Measurements from ENCODE around the gene SHISA7. TPM values are rescaled to one million over a fixed set of nuclear protein-coding genes. Genes with fewer than 3 reads are reported as not detected.

The SHISA7 gene
- total RNA-seq, 1 experiment from 2014 or later, result not detected

DNA sequence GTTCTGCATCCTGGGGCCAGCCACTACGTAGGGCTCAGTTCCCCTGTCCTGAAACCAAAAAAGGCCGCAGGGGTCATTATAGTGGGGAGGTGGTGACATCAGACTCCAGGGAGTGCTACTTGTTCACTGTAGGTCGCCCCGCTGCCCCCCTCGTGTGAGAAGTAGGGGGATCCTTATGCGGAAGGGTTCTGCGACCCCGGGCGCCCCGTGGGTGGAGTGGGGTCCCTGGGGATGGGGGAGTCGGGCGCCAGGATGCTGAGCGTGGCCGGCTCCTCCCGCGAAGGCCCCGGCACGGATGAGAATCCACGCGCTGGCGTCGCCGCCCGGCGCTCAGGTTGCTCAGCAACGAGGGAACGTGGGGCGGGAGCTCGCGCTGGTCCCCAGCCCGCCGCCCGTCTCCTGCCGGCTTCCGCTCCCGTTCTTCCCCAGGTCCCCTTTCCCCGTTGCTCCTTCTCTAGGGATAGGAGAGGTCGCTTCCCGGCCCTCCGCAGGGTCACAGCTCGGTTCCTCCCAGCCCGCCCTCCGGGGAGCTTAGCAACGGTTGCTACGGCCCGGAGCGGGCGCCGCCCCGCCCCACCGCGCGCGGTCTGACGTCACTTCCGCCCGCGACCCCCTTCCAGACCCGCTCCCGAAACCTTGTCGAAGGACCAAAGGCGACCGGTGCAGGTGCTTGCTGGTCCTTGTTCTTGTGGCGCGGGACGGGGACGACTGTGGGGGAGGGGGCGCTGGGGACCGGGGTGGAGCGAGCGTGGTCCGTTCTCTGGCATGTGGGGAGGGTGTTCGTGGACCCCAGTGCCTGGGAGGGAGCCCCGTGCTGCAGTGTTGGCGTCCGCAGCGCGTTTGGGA is 41.7 kb upstream of the SHISA7 start, which contains the start of gene NAT14:
TSS of gene NAT14 (plus strand) at position 596 of the 846 bp plus-strand sequence. CDS start 521 bp downstream, outside the sequence.
- H3K4me3 ChIP-seq, result peak within 1 kb of the TSS; percentile 73
- peak; percentile 77 to 80 for DNase-seq
- H3K4me1 ChIP-seq, result peaks cover 30% of the 10 kb centered on the region
- no peaks in the 10 kb centered on the region for H3K9me3 ChIP-seq (replicated peaks)
- H3K36me3 ChIP-seq, result no peaks in the 10 kb centered on the region
- H3K27ac ChIP-seq, result peak within 1 kb of the TSS; percentile 37; the same call in 1 of the 2 replicates
- H3K27me3 ChIP-seq, result no peaks in the 10 kb centered on the region

DNA sequence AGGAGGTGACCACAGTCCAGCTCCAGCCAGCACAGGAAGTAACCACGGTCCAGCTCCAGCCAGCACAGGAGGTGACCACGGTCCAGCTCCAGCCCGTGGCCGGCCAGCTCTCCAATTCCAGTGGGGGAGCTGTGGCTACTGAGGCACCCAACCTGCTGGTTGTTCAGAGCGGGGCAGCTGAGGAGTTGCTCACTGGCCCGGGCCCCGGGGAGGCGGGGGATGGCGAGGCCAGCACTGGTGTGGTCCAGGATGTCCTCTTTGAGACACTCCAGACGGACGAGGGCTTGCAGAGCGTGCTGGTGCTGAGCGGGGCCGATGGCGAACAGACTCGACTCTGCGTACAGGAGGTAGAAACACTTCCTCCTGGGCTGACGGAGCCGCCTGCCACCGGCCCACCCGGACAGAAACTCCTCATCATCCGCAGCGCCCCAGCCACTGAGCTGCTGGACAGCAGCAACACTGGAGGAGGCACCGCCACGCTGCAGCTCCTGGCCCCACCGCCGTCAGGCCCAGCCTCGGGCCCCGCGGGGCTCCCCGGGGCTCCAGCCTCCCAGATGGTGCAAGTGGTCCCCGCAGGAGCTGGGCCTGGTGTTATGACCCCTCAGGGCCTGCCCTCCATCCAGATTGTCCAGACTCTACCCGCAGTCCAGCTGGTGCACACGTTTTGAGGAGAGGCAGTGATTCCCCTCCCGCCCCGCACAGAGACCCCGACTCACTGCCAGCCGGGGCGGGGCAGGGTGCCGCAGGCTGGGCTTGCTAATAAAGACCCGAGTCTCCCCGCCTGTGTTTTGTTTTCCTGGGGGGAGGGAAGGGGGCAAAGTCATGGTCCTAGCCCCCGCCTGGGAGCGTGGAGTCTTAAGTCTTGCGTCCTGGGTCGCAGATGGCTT is 40.8 kb upstream of the SHISA7 start:
- no peaks in the 10 kb centered on the region for H3K27me3 ChIP-seq
- H3K4me3 ChIP-seq, result peak overlapping the region; percentile 73
- no peaks in the 10 kb centered on the region for H3K36me3 ChIP-seq
- H3K4me1 ChIP-seq, result peaks cover 26% of the 10 kb centered on the region
- no peaks in the 10 kb centered on the region for H3K9me3 ChIP-seq (replicated peaks)
- H3K27ac ChIP-seq, result no peak overlapping the region
- no peak for DNase-seq

- Histone ChIP-seq H3K27me3 (no peaks in the 10 kb centered on the region), H3K9me3 (replicated peaks) (no peaks in the 10 kb centered on the region), H3K4me3 (no peak overlapping the region), H3K27ac (no peak overlapping the region), H3K36me3 (no peaks in the 10 kb centered on the region), H3K4me1 (peaks cover 24% of the 10 kb centered on the region)
- no peak for DNase-seq
These were observed 40.0 kb upstream of the SHISA7 start for GRCh38 chr19:55482967-55483705.

DNA sequence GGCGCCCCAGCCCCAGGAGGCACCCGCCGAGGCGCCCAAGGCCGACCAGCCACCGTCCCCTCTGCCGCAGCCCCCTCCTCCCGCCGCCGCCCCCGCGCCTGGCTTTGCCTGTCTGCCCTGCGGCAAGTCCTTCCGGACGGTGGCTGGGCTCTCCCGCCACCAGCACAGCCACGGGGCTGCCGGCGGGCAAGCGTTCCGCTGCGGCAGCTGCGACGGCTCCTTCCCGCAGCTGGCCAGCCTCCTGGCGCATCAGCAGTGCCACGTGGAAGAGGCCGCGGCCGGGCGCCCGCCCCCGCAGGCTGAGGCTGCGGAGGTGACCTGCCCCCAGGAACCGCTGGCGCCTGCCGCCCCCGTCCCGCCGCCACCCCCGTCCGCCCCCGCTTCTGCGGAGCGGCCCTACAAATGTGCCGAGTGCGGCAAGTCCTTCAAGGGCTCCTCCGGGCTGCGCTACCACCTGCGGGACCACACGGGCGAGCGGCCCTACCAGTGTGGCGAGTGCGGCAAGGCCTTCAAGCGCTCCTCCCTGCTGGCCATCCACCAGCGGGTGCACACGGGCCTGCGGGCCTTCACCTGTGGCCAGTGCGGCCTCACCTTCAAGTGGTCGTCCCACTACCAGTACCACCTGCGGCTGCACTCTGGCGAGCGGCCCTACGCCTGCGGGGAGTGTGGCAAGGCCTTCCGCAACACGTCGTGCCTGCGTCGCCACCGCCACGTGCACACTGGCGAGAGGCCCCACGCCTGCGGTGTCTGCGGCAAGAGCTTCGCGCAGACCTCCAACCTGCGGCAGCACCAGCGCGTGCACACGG is 39.3 kb upstream of the SHISA7 start:
- DNase-seq, result no peak
- H3K4me3 ChIP-seq, result no peak overlapping the region
- H3K27me3 ChIP-seq, result no peaks in the 10 kb centered on the region
- H3K4me1 ChIP-seq, result peaks cover 21% of the 10 kb centered on the region
- no peak overlapping the region for H3K27ac ChIP-seq
- no peaks in the 10 kb centered on the region for H3K9me3 ChIP-seq (replicated peaks)
- H3K36me3 ChIP-seq, result no peaks in the 10 kb centered on the region

- Histone ChIP-seq H3K4me1 (peaks cover 16% of the 10 kb centered on the region), H3K9me3 (replicated peaks) (no peaks in the 10 kb centered on the region), H3K36me3 (no peaks in the 10 kb centered on the region), H3K27ac (no peak overlapping the region), H3K27me3 (no peaks in the 10 kb centered on the region), H3K4me3 (no peak overlapping the region)
- no peak for DNase-seq
These were observed 38.7 kb upstream of the SHISA7 start for GRCh38 chr19:55481794-55482155.

GRCh38 chr19:55481148-55481793 is 38.2 kb upstream of the SHISA7 start:
- H3K36me3 ChIP-seq, result no peaks in the 10 kb centered on the region
- H3K27me3 ChIP-seq, result no peaks in the 10 kb centered on the region
- H3K4me1 ChIP-seq, result peaks cover 13% of the 10 kb centered on the region
- no peak for DNase-seq
- no peak overlapping the region for H3K27ac ChIP-seq
- H3K4me3 ChIP-seq, result no peak overlapping the region
- no peaks in the 10 kb centered on the region for H3K9me3 ChIP-seq (replicated peaks)

- Histone ChIP-seq H3K4me3 (no peak overlapping the region), H3K9me3 (replicated peaks) (no peaks in the 10 kb centered on the region), H3K4me1 (peaks cover 14% of the 10 kb centered on the region), H3K36me3 (no peaks in the 10 kb centered on the region), H3K27ac (no peak overlapping the region), H3K27me3 (no peaks in the 10 kb centered on the region)
- no peak for DNase-seq
These were observed 36.5 kb upstream of the SHISA7 start for GRCh38 chr19:55479451-55480230.

GRCh38 chr19:55479045-55479444 is 35.9 kb upstream of the SHISA7 start:
- Histone ChIP-seq H3K36me3 (no peaks in the 10 kb centered on the region), H3K4me3 (no peak overlapping the region), H3K27me3 (no peaks in the 10 kb centered on the region), H3K27ac (no peak overlapping the region), H3K9me3 (replicated peaks) (no peaks in the 10 kb centered on the region), H3K4me1 (peaks cover 16% of the 10 kb centered on the region)
- no peak for DNase-seq

GRCh38 chr19:55478364-55478763 is 35.3 kb upstream of the SHISA7 start:
- Histone ChIP-seq H3K9me3 (replicated peaks) (no peaks in the 10 kb centered on the region), H3K27ac (no peak overlapping the region), H3K27me3 (no peaks in the 10 kb centered on the region), H3K4me3 (no peak overlapping the region), H3K4me1 (peaks cover 23% of the 10 kb centered on the region), H3K36me3 (no peaks in the 10 kb centered on the region)
- DNase-seq, result no peak

- DNase-seq, result no peak
- Histone ChIP-seq H3K4me3 (no peak overlapping the region; the same call in 1 of the 2 replicates), H3K27ac (no peak overlapping the region), H3K27me3 (no peaks in the 10 kb centered on the region), H3K36me3 (no peaks in the 10 kb centered on the region), H3K9me3 (replicated peaks) (no peaks in the 10 kb centered on the region), H3K4me1 (peaks cover 28% of the 10 kb centered on the region)
These were observed 34.8 kb upstream of the SHISA7 start for GRCh38 chr19:55477905-55478304.

GRCh38 chr19:55476100-55476775 is 33.1 kb upstream of the SHISA7 start, which contains the start of gene ZNF628:
Gene ZNF628 (plus strand): TSS chr19:55476617. CDS start chr19:55479911, 3,294 bp downstream.
- peak; percentile 98 to 99 for DNase-seq
- Histone ChIP-seq H3K4me1 (peaks cover 31% of the 10 kb centered on the region), H3K9me3 (replicated peaks) (no peaks in the 10 kb centered on the region), H3K36me3 (no peaks in the 10 kb centered on the region), H3K27me3 (no peaks in the 10 kb centered on the region), H3K4me3 (peak within 1 kb of the TSS; percentile 84), H3K27ac (peak within 1 kb of the TSS; percentile 73)
